Measurements from ENCODE around the gene MICAL3. TPM values are rescaled to one million over a fixed set of nuclear protein-coding genes. Genes with fewer than 3 reads are reported as not detected.

MICAL3 gene
- total and polyA plus RNA-seq, 2 of the 8 experiments (the other 6 are each of a cell fraction or from before 2014, with no cell fraction given) = 8.3 to 41.8 TPM

GRCh38 chr22:17915188-17915587 is 109.2 kb downstream of the MICAL3 start:
- H4K91ac ChIP-seq (replicated peaks; ENCODE audit: insufficient read length, low read length) = no peak overlapping the region
- no peak overlapping the region for H3K14ac ChIP-seq (ENCODE audit: insufficient read length)
- H4K8ac ChIP-seq (ENCODE audit: extremely low read depth, insufficient read depth, low read length) = no peak overlapping the region
- no peaks in the 10 kb centered on the region for H3K27me3 ChIP-seq (replicated peaks in 1 of 4; ENCODE audit: control insufficient read depth in 3 of 4, extremely low read depth in 1 of 4, insufficient read depth in 3 of 4, low read length in 3 of 4)
- peaks cover 13 to 19% (median 15%) of the 10 kb centered on the region in 4 experiments for H3K4me1 ChIP-seq (replicated peaks in 1 of 4; ENCODE audit: control insufficient read depth in 3 of 4, insufficient read depth in 4 of 4, low read length in 3 of 4)
- no peak overlapping the region for H3K56ac ChIP-seq (replicated peaks; ENCODE audit: insufficient read length, low read depth, low read length)
- FAIRE-seq (no peak), DNase-seq (ENCODE audit: low read depth in 1 of 2, low spot score in 2 of 2) (no peak)
- H3K9me3 ChIP-seq (ENCODE audit: insufficient read depth in 2 of 2, low read depth in 1 of 2, low read length in 1 of 2) = no peaks in the 10 kb centered on the region
- no peak overlapping the region for H3K9ac ChIP-seq (replicated peaks in 1 of 4; ENCODE audit: extremely low read depth in 1 of 4, low read depth in 3 of 4, low read length in 3 of 4)
- H2BK15ac ChIP-seq (ENCODE audit: low read length) = no peak overlapping the region
- no peak overlapping the region for H2AK5ac ChIP-seq (ENCODE audit: low read depth, low read length)
- no peak overlapping the region for H3K18ac ChIP-seq (ENCODE audit: extremely low read depth, low read length)
- peaks cover 6 to 29% of the 10 kb centered on the region in 2 experiments for H4K20me1 ChIP-seq (replicated peaks in 1 of 2; ENCODE audit: control insufficient read depth in 1 of 2, insufficient read depth in 2 of 2, low read length in 2 of 2)
- H3K36me3 ChIP-seq (ENCODE audit: control insufficient read depth in 2 of 4, insufficient read depth in 4 of 4, low read length in 3 of 4) = no peaks in the 10 kb centered on the region
- H2BK12ac ChIP-seq (ENCODE audit: low read depth, low read length) = no peak overlapping the region
- H2BK120ac ChIP-seq (replicated peaks; ENCODE audit: low read depth, low read length) = no peak overlapping the region
- peaks cover 18% of the 10 kb centered on the region; the same call in 1 of the 2 replicates for H3K79me1 ChIP-seq (ENCODE audit: low read depth, low read length)
- H2BK20ac ChIP-seq (ENCODE audit: low read length) = no peak overlapping the region
- H3K79me2 ChIP-seq (ENCODE audit: control insufficient read depth in 1 of 2, insufficient read depth in 2 of 2, low read length in 2 of 2) = peaks cover 0 to 60% of the 10 kb centered on the region in 2 experiments; a peak in 2 of 4 replicates
- H4K5ac ChIP-seq (ENCODE audit: insufficient read length, low read depth, low read length) = no peak overlapping the region
- ChIA-PET CTCF (ENCODE audit: partially characterized antibody) (interaction anchor here (1.4 kb wide), 1 partner anchor 130 kb away, joined by 3 read pairs; no protein-coding TSS in a partner anchor), POLR2A (ENCODE audit: partially characterized antibody) (no interaction called here)
- H3K23ac ChIP-seq (ENCODE audit: insufficient read length) = no peak overlapping the region
- no peak overlapping the region for H3K27ac ChIP-seq (ENCODE audit: low read depth, low read length)
- no peak overlapping the region for H3K4ac ChIP-seq (replicated peaks; ENCODE audit: insufficient read length, low read depth, low read length)
- no peak overlapping the region for H3K4me3 ChIP-seq (ENCODE audit: extremely low read depth in 1 of 4, insufficient read depth in 2 of 4, low read depth in 3 of 4, low read length in 4 of 4)
- H3K23me2 ChIP-seq (ENCODE audit: low read depth, low read length) = no peaks in the 10 kb centered on the region
- H2AFZ ChIP-seq (ENCODE audit: low read length) = no peak overlapping the region
- no peak overlapping the region for H3K4me2 ChIP-seq (ENCODE audit: insufficient read depth in 1 of 2, low read depth in 2 of 2, low read length in 2 of 2)
- H2BK5ac ChIP-seq (ENCODE audit: low read depth, low read length) = 0 out of 2 replicates have a peak overlapping the region, but pooled peaks have one; percentile 41
- TF ChIP-seq RFX5 (IDR thresholded peaks at IDR 0.05; ENCODE audit: borderline replicate concordance, low read depth, low read length) = no peak
- TF ChIP-seq HDAC2 (IDR thresholded peaks at IDR 0.05; ENCODE audit: borderline replicate concordance in 1 of 2, low read depth in 2 of 2, low read length in 2 of 2) = no peak
- no peak for TF ChIP-seq EZH2 (IDR thresholded peaks at IDR 0.05; ENCODE audit: low read depth, low read length, severe bottlenecking)
- no peak for TF ChIP-seq YY1 (IDR thresholded peaks at IDR 0.05; ENCODE audit: low read depth, low read length)
- no peak for TF ChIP-seq SP2 (IDR thresholded peaks at IDR 0.05; ENCODE audit: low read length)
- no peak for TF ChIP-seq SIRT6 (IDR thresholded peaks at IDR 0.05; ENCODE audit: low read length)
- no peak for TF ChIP-seq TBP (IDR thresholded peaks at IDR 0.05; ENCODE audit: low read depth, low read length)
- no peak for TF ChIP-seq NANOG (IDR thresholded peaks at IDR 0.05; ENCODE audit: insufficient read depth, low read depth, low read length, poor library complexity, severe bottlenecking)
- no peak for TF ChIP-seq ASH2L (IDR thresholded peaks at IDR 0.05; ENCODE audit: low read length)
- no peak for TF ChIP-seq CEBPB (IDR thresholded peaks at IDR 0.05; ENCODE audit: low read depth, low read length)
- no peak for TF ChIP-seq JUN (IDR thresholded peaks at IDR 0.05; ENCODE audit: low read depth, low read length)
- TF ChIP-seq FOSL1 (IDR thresholded peaks at IDR 0.05; ENCODE audit: insufficient read depth, low read depth, low read length) = no peak
- no peak for TF ChIP-seq SRF (IDR thresholded peaks at IDR 0.05; ENCODE audit: low read depth, low read length)
- 87% methylated on average over 10 of the region's 10 CpGs; no CpG with 5 or more reads in 1 of the 2 experiments for WGBS, 2 experiments (ENCODE audit: extremely low coverage in 1 of 2, insufficient coverage in 1 of 2, insufficient read length in 1 of 2, insufficient replicate concordance in 2 of 2, low coverage in 1 of 2, low lambda C conversion rate in 2 of 2, missing lambda C conversion rate in 1 of 2)
